H1 (cell line): ENCODE results near the gene TFB1M.
A peak's percentile ranks its signal among the peaks of the same experiment; 100 is the strongest.

Experiments used
- BACH1 ChIP-seq: IDR thresholded peaks from 2 replicates; pipeline ENCODE4 v1.6.1; 2012; ENCODE audit warnings: low read length, improper control_type of control experiment
- BCL11A ChIP-seq, 2 experiments: IDR thresholded peaks; one replicate each; pipeline ENCODE4 v1.6.1; 2011; ENCODE audit warnings: low read depth in 2 of 2, low read length in 2 of 2, mild to moderate bottlenecking in 2 of 2
- CHD2 ChIP-seq: IDR thresholded peaks from 2 replicates; pipeline ENCODE4 v1.6.1; 2012; ENCODE audit warnings: low read length, improper control_type of control experiment
- CTCF ChIP-seq, 3 experiments: IDR thresholded peaks; 1 replicate in 2 of 3; 2 replicates in 1 of 3; pipeline versions ENCODE4 v1.5.1 to v1.6.1; 2011; ENCODE audit warnings: low read length in 3 of 3, mild to moderate bottlenecking in 3 of 3, inconsistent platforms in 2 of 3, low read depth in 1 of 3, moderate library complexity in 1 of 3; ENCODE audit not compliant: insufficient read depth in 1 of 3; ENCODE audit errors: control extremely low read depth in 1 of 3
- EZH2 ChIP-seq: fragments of 200-600 bp; sonication (generic); IDR thresholded peaks from 2 replicates; pipeline ENCODE4 v1.7.1; 2012; ENCODE audit warnings: low read depth, mild to moderate bottlenecking, moderate library complexity, low read length, inconsistent platforms; ENCODE audit not compliant: severe bottlenecking
- GTF2F1 ChIP-seq: IDR thresholded peaks from 2 replicates; pipeline ENCODE4 v1.6.1; 2012; ENCODE audit warnings: low read depth, low read length, improper control_type of control experiment, borderline replicate concordance
- KDM1A ChIP-seq: fragments of 200-600, 300-600 bp; sonication (generic); IDR thresholded peaks from 2 replicates; pipeline ENCODE4 v1.7.1; 2016; ENCODE audit warnings: mild to moderate bottlenecking, low read length, borderline replicate concordance
- MAFK ChIP-seq: IDR thresholded peaks from 2 replicates; pipeline ENCODE4 v1.6.1; 2012; ENCODE audit warnings: low read depth, mild to moderate bottlenecking, improper control_type of control experiment, low read length
- POLR2AphosphoS5 ChIP-seq: IDR thresholded peaks from 2 replicates; pipeline ENCODE4 v1.6.1; 2011; ENCODE audit warnings: low read depth, low read length
- RAD21 ChIP-seq, 2 experiments: IDR thresholded peaks in 1 of 2; conservative IDR thresholded peaks in 1 of 2; 2 replicates each; pipeline ENCODE4 v1.6.1; 2011; ENCODE audit warnings: low read depth in 2 of 2, low read length in 2 of 2, improper control_type of control experiment in 1 of 2, inconsistent platforms in 1 of 2, mild to moderate bottlenecking in 1 of 2, moderate library complexity in 1 of 2
- SP1 ChIP-seq: IDR thresholded peaks from 2 replicates; pipeline ENCODE4 v1.6.1; 2011; ENCODE audit warnings: low read depth, low read length
- SUZ12 ChIP-seq: fragments of 200-600 bp; sonication (generic); IDR thresholded peaks from 2 replicates; pipeline ENCODE4 v1.6.1; 2012; ENCODE audit warnings: mild to moderate bottlenecking, inconsistent platforms, low read length, moderate library complexity, mixed read lengths
- TEAD4 ChIP-seq: IDR thresholded peaks from 2 replicates; pipeline ENCODE4 v1.6.1; 2012; ENCODE audit warnings: low read depth, low read length, inconsistent platforms, mixed read lengths
- USF2 ChIP-seq: IDR thresholded peaks from 2 replicates; pipeline ENCODE4 v1.6.1; 2011; ENCODE audit warnings: low read length, improper control_type of control experiment

GRCh38 chr6:155265843-155266535 lies 48.3 kb downstream of the TFB1M start:
- no peak for TF ChIP-seq BCL11A (IDR thresholded peaks at IDR 0.05; ENCODE audit: low read depth in 2 of 2, low read length in 2 of 2)
- no peak for TF ChIP-seq EZH2
- no peak for TF ChIP-seq BACH1
- TF ChIP-seq RAD21 (IDR thresholded peaks at IDR 0.05 in 1 of 2, conservative IDR thresholded peaks at IDR 0.05 in 1 of 2; ENCODE audit: low read depth in 2 of 2, low read length in 2 of 2) = no peak
- no peak for TF ChIP-seq POLR2AphosphoS5
- TF ChIP-seq KDM1A = no peak
- no peak for TF ChIP-seq USF2
- TF ChIP-seq SP1 = no peak
- no peak for TF ChIP-seq SUZ12
- TF ChIP-seq CTCF (IDR thresholded peaks at IDR 0.05; ENCODE audit: control extremely low read depth in 1 of 3, insufficient read depth in 1 of 3, low read depth in 1 of 3, low read length in 3 of 3) = peak in 2 of 3 experiments; percentile 23 to 33; a peak in 2 of 4 replicates
- no peak for TF ChIP-seq GTF2F1
- no peak for TF ChIP-seq CHD2
- TF ChIP-seq MAFK = no peak
- TF ChIP-seq TEAD4 = no peak
